HG03521 (cell line): Measurements from ENCODE around the gene HDAC5.
"Not testable (repeated sequence)": the region's sequence is repeated elsewhere in the genome, so short reads cannot be mapped to it uniquely, and the experiment has no call there.

Experiments used
- ATAC-seq: cut with Tn5 transposase; IDR thresholded peaks from one replicate; pipeline ENCODE4 v1.9.1; 2021; ENCODE audit warnings: mild to moderate bottlenecking, moderate library complexity; ENCODE audit not compliant: unreplicated experiment

HDAC5 gene

GRCh38 chr17:44133918-44134476 lies 10.6 kb upstream of the HDAC5 start:
- no peak for ATAC-seq

- no peak for ATAC-seq
These were observed 8.9 kb upstream of the HDAC5 start for GRCh38 chr17:44132275-44132821.

- ATAC-seq: not testable (repeated sequence)
These were observed 7.9 kb upstream of the HDAC5 start for GRCh38 chr17:44131372-44131771.

GRCh38 chr17:44130693-44131349 lies 7.4 kb upstream of the HDAC5 start:
- ATAC-seq: no peak

- ATAC-seq: no peak
These were observed 4.9 kb upstream of the HDAC5 start for GRCh38 chr17:44128383-44128782.

GRCh38 chr17:44124118-44124438 lies 637 bp upstream of the HDAC5 start:
- ATAC-seq: no peak

- ATAC-seq: peak; percentile 13
These were observed 555 bp downstream of the HDAC5 start for GRCh38 chr17:44122816-44123355.

- ATAC-seq: no peak
These were observed 1.2 kb downstream of the HDAC5 start for GRCh38 chr17:44121997-44122815.

GRCh38 chr17:44120851-44121605 lies 2.4 kb downstream of the HDAC5 start:
- no peak for ATAC-seq

GRCh38 chr17:44120281-44120680 lies 3.2 kb downstream of the HDAC5 start:
- ATAC-seq: not testable (repeated sequence)

- ATAC-seq: no peak
These were observed 3.6 kb downstream of the HDAC5 start for GRCh38 chr17:44119798-44120197.

GRCh38 chr17:44119062-44119461 lies 4.4 kb downstream of the HDAC5 start:
- no peak for ATAC-seq

GRCh38 chr17:44118427-44119050 lies 4.9 kb downstream of the HDAC5 start:
- no peak for ATAC-seq

- no peak for ATAC-seq
These were observed 6.1 kb downstream of the HDAC5 start for GRCh38 chr17:44117351-44117750.

- no peak for ATAC-seq
These were observed 7.6 kb downstream of the HDAC5 start for GRCh38 chr17:44115585-44116415.

GRCh38 chr17:44113868-44114840 lies 9.3 kb downstream of the HDAC5 start:
- ATAC-seq: no peak

GRCh38 chr17:44113382-44113781 lies 10.1 kb downstream of the HDAC5 start:
- no peak for ATAC-seq
